ENCODE data around the gene FAM81A.

Gene FAM81A

GRCh38 chr15:59448871-59449270, 10.9 kb downstream of the FAM81A start:
- Histone ChIP-seq H3K27ac (no peak overlapping the region), H3K79me2 (no peaks in the 10 kb centered on the region), H3K4me2 (ENCODE audit: low read length) (no peak overlapping the region), H3K9ac (no peak overlapping the region), H3K4me1 (no peaks in the 10 kb centered on the region), H3K9me3 (ENCODE audit: control insufficient read depth, low read length) (no peaks in the 10 kb centered on the region), H3K27me3 (ENCODE audit: control insufficient read depth, insufficient read depth, low read length) (no peaks in the 10 kb centered on the region), H3K4me3 (ENCODE audit: low read depth, low read length) (no peak overlapping the region), H2AFZ (no peak overlapping the region), H3K36me3 (ENCODE audit: control insufficient read depth, insufficient read depth, low read length) (no peaks in the 10 kb centered on the region)
- no peak for TF ChIP-seq CTCF (IDR thresholded peaks at IDR 0.05)

- no peaks in the 10 kb centered on the region for H3K79me2 ChIP-seq
- no peak overlapping the region for H3K9ac ChIP-seq
- H3K9me3 ChIP-seq (ENCODE audit: control insufficient read depth, low read length): no peaks in the 10 kb centered on the region
- no peak for TF ChIP-seq CTCF (IDR thresholded peaks at IDR 0.05)
- no peak overlapping the region for H3K4me2 ChIP-seq (ENCODE audit: low read length)
- no peak overlapping the region for H2AFZ ChIP-seq
- no peaks in the 10 kb centered on the region for H3K36me3 ChIP-seq (ENCODE audit: control insufficient read depth, insufficient read depth, low read length)
- no peak overlapping the region for H3K27ac ChIP-seq
- H3K27me3 ChIP-seq (ENCODE audit: control insufficient read depth, insufficient read depth, low read length): no peaks in the 10 kb centered on the region
- no peak overlapping the region for H3K4me3 ChIP-seq (ENCODE audit: low read depth, low read length)
- H3K4me1 ChIP-seq: no peaks in the 10 kb centered on the region
Measured at GRCh38 chr15:59453474-59454215, 15.7 kb downstream of the FAM81A start.

GRCh38 chr15:59456114-59456513, 18.1 kb downstream of the FAM81A start:
- no peak overlapping the region for H2AFZ ChIP-seq
- no peak overlapping the region for H3K27ac ChIP-seq
- H3K4me2 ChIP-seq (ENCODE audit: low read length): no peak overlapping the region
- H3K9me3 ChIP-seq (ENCODE audit: control insufficient read depth, low read length): no peaks in the 10 kb centered on the region
- no peaks in the 10 kb centered on the region for H3K27me3 ChIP-seq (ENCODE audit: control insufficient read depth, insufficient read depth, low read length)
- H3K9ac ChIP-seq: no peak overlapping the region
- H3K36me3 ChIP-seq (ENCODE audit: control insufficient read depth, insufficient read depth, low read length): no peaks in the 10 kb centered on the region
- TF ChIP-seq CTCF (IDR thresholded peaks at IDR 0.05): no peak
- no peaks in the 10 kb centered on the region for H3K4me1 ChIP-seq
- H3K4me3 ChIP-seq (ENCODE audit: low read depth, low read length): no peak overlapping the region
- H3K79me2 ChIP-seq: no peaks in the 10 kb centered on the region

GRCh38 chr15:59457103-59457502, 19.1 kb downstream of the FAM81A start:
- Histone ChIP-seq H3K4me1 (no peaks in the 10 kb centered on the region), H3K9ac (no peak overlapping the region), H3K79me2 (no peaks in the 10 kb centered on the region), H3K9me3 (ENCODE audit: control insufficient read depth, low read length) (no peaks in the 10 kb centered on the region), H3K27me3 (ENCODE audit: control insufficient read depth, insufficient read depth, low read length) (no peaks in the 10 kb centered on the region), H3K4me3 (ENCODE audit: low read depth, low read length) (no peak overlapping the region), H3K27ac (no peak overlapping the region), H2AFZ (no peak overlapping the region), H3K4me2 (ENCODE audit: low read length) (no peak overlapping the region), H3K36me3 (ENCODE audit: control insufficient read depth, insufficient read depth, low read length) (no peaks in the 10 kb centered on the region)
- TF ChIP-seq CTCF (IDR thresholded peaks at IDR 0.05): no peak

GRCh38 chr15:59461521-59461920, 23.5 kb downstream of the FAM81A start:
- H3K4me3 ChIP-seq (ENCODE audit: low read depth, low read length): no peak overlapping the region
- no peak overlapping the region for H3K9ac ChIP-seq
- H2AFZ ChIP-seq: no peak overlapping the region
- H3K36me3 ChIP-seq (ENCODE audit: control insufficient read depth, insufficient read depth, low read length): no peaks in the 10 kb centered on the region
- no peak overlapping the region for H3K27ac ChIP-seq
- no peak overlapping the region for H3K4me2 ChIP-seq (ENCODE audit: low read length)
- H3K4me1 ChIP-seq: no peaks in the 10 kb centered on the region
- H3K79me2 ChIP-seq: no peaks in the 10 kb centered on the region
- no peaks in the 10 kb centered on the region for H3K9me3 ChIP-seq (ENCODE audit: control insufficient read depth, low read length)
- H3K27me3 ChIP-seq (ENCODE audit: control insufficient read depth, insufficient read depth, low read length): no peaks in the 10 kb centered on the region
- no peak for TF ChIP-seq CTCF (IDR thresholded peaks at IDR 0.05)
